Measurements from ENCODE around the gene PRDM11.

PRDM11 gene

GRCh38 chr11:45141631-45142030 is 4.8 kb upstream of the PRDM11 start:
- H3K4me3 ChIP-seq (replicated peaks; ENCODE audit: low read depth, low read length): no peak overlapping the region
- no peak for TF ChIP-seq CTCF (IDR thresholded peaks at IDR 0.05; ENCODE audit: low read length, missing control alignments)
- no peak for DNase-seq (ENCODE audit: low read depth)

DNA sequence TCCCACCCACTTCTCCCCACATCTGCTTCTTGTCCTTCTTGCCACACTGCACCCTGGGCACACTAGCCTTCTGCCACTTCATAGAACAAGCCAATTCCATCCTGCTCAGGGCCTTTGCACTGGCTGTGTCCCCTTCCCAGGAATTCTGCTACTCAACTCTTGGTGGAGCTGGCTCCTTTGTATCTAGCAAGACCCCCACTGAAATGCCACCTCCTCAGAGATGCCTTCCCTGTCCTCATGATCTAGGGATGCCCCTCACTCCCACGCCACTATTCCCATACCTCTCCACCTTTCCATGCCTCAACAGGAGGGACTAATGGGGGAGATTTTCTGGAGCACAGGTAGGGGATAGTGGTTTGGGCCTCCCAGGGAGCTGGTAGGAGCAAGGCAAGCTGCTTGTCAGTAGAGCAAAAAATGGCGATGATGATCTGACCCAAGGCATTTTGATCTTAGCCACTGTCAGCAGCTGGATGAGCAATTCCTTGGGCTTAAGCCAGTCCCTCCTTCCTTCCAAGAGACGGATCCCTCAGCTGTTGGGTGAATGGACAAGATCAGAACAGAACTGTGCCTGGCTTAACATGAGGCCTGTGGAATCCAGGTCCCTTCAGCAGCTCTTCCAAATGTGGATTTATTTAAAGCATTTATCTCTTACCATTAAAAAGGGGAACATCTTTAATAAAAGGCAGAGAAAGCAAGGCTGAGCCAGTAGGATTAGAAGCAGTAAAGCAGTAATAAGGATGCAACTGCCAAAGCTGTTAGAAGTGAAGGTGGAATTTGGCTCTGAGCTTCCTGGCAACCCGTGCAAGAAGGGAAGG is 4.0 kb upstream of the PRDM11 start:
- H3K4me3 ChIP-seq (replicated peaks; ENCODE audit: low read depth, low read length): no peak overlapping the region
- DNase-seq (ENCODE audit: low read depth): peak; percentile 25
- TF ChIP-seq CTCF (IDR thresholded peaks at IDR 0.05; ENCODE audit: low read length, missing control alignments): no peak

DNA sequence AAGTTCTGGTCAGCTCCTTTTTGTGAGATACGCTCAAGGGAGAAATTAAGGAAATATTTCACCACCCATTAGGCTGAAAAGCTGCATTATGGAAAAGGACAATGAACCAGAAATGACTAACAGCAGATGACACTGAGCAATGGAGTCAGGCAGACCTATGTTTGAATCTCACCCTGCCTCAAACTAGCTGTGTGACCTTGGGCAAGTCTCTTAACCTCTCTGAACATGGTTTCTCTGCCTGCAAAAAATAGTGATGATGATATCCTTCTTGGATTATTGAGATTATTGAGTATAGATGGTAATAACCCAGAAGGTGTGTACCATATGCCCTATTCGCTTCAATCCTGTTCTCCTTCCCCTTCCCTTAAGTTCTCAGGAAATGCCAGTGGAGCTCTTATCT is 2.9 kb upstream of the PRDM11 start:
- H3K4me3 ChIP-seq (replicated peaks; ENCODE audit: low read depth, low read length): no peak overlapping the region
- TF ChIP-seq CTCF (IDR thresholded peaks at IDR 0.05; ENCODE audit: low read length, missing control alignments): no peak
- no peak for DNase-seq (ENCODE audit: low read depth)

GRCh38 chr11:45144126-45145082 is 2.0 kb upstream of the PRDM11 start:
- DNase-seq (ENCODE audit: low read depth): no peak

GRCh38 chr11:45145083-45145378 is 1.4 kb upstream of the PRDM11 start:
- H3K4me3 ChIP-seq (replicated peaks; ENCODE audit: low read depth, low read length): no peak overlapping the region
- TF ChIP-seq CTCF (IDR thresholded peaks at IDR 0.05; ENCODE audit: low read length, missing control alignments): no peak
- DNase-seq (ENCODE audit: low read depth): no peak

More at GRCh38 chr11:45144126-45145082, 2.0 kb upstream of the PRDM11 start:
- H3K4me3 ChIP-seq (replicated peaks; ENCODE audit: low read depth, low read length): no peak overlapping the region
- TF ChIP-seq CTCF (IDR thresholded peaks at IDR 0.05; ENCODE audit: low read length, missing control alignments): no peak

DNA sequence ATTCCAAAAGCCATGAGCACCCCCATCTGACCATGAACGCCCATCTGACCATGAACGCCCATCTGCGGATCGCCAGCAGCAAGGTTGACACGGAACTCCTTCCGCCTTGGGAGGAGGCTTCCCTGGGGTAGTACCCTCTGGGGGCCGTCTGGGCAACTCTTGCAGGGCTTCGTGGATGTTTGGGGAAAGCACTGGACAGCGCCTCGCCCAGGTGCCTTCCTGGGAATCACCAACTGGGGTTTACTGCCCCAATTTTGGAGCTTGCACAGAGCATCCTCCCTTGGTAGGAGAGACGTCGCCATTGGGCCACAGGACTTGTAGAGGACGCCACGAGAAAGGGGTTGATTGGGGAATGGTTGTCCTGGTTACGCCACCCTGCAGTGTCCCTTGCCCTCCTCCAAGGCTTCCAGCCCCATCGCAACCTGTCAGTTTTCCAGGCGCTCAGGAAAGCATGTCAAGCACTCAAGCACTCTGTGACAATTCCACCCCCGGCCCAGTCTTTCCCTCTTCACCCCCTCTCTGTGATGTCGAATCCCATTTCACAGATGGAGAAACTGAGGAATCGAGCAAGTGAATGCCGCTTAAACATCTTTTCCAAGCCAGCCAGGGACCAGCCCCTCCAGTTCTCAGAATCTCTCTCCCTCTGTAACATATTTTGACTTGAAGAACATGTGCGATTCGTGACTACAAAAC is 914 bp upstream of the PRDM11 start:
- peak overlapping the region; percentile 62 for H3K4me3 ChIP-seq (replicated peaks; ENCODE audit: low read depth, low read length)
- TF ChIP-seq CTCF (IDR thresholded peaks at IDR 0.05; ENCODE audit: low read length, missing control alignments): no peak
- DNase-seq (ENCODE audit: low read depth): peak; percentile 56

Measured in fibroblast of pulmonary artery (primary cell).